Right ventricle myocardium inferior (tissue), 1 donor: Measurements from ENCODE around the gene ETF1. TPM values are rescaled to one million over a fixed set of nuclear protein-coding genes. Genes with fewer than 3 reads are reported as not detected.

Experiments used
- ATAC-seq: fragments of 200-7000 bp; cut with Tn5 transposase; one replicate; pipeline ENCODE4 v1.9.1; 2020; ENCODE audit warnings: mild to moderate bottlenecking, moderate library complexity
- DNase-seq: peaks from one replicate; pipeline ENCODE4 v3.0.0; 2021; ENCODE audit errors: missing footprints
- intact Hi-C: fragments of 100-400 bp; cut with DNase I; formaldehyde crosslinking; loops from one replicate; pipeline ENCODE4 v1.11.0; 2022
- long read RNA-seq: library from polyadenylated mRNA; unstranded; transcript quantifications from one replicate; pipeline ENCODE4 v2.0.0, GENCODE V29; 2021
- total RNA-seq: library from RNA; stranded (reverse); fragmentation: NEBNext Ultra II Directional; extraction: Animal tissue kit (Norgen Biotek cat#: 25700); gene quantifications from one replicate; pipeline ENCODE4 v1.2.1, GENCODE V29; 2021
- donor health status: DM: no; HTN: yes; CAD: no; lungs with severe emphysema.

The ETF1 gene
- 90.6 TPM for total RNA-seq
- long read RNA-seq, transcript ETF1-201 (11 exons, 3,742 nt): major isoform, 26 of 28 reads
- long read RNA-seq, partial matches to known transcripts: 2 of 28 reads
- long read RNA-seq, other reads (novel, unspliced or antisense): 0 of 28 reads

- peak; percentile 96 for ATAC-seq
Measured at GRCh38 chr5:138542956-138543729, at the start of gene ETF1. Gene ETF1, minus strand, starts transcription at chr5:138543236. Its CDS starts 318 bp downstream, at chr5:138542918.

GRCh38 chr5:138588013-138588788, 45.2 kb upstream of the ETF1 start:
- DNase-seq (no peak), ATAC-seq (no peak)
- intact Hi-C loops: no loop called here

More at GRCh38 chr5:138542956-138543729, at the start of gene ETF1:
- intact Hi-C loops: loop anchor here (1.0 to 2.0 kb wide), 2 partner anchors 38 to 79 kb away; no protein-coding TSS in a partner anchor
- DNase-seq: peak; percentile 100

- ATAC-seq (no peak), DNase-seq (no peak)
- intact Hi-C loops: no loop called here
Measured at GRCh38 chr5:138585157-138585556, 42.1 kb upstream of the ETF1 start.

DNA sequence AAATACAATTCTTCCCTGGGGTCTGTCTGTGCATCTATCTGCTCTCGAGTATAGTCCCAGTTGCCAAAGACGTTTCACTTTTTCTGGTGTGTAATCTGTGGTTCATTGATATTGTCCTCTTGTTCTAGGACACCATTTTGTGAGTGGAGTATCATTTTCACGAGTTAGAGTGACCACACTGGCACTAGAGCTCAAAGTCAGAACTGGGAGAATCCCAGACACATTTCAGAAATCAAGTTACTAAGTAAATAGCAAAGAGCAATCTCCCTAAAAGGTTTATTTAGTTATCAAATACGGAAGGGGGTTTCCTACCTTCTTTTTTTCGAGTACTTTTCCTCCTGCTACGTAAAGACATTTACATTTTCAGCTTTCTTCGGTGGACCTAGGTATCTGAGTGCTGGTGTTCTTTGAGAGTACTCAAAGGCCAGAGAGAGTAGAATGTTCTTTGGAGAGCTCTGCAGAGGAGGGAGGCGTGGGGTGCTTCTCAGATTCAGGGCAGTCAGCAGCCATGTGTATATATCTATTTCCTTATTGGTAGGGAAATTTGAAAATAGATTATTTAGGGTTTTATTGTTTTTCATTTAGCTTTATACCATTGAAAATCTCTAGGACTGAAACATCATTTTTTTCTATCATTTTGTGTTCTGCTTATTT, 41.1 kb upstream of the ETF1 start:
- DNase-seq (no peak), ATAC-seq (no peak)
- intact Hi-C loops: no loop called here

DNA sequence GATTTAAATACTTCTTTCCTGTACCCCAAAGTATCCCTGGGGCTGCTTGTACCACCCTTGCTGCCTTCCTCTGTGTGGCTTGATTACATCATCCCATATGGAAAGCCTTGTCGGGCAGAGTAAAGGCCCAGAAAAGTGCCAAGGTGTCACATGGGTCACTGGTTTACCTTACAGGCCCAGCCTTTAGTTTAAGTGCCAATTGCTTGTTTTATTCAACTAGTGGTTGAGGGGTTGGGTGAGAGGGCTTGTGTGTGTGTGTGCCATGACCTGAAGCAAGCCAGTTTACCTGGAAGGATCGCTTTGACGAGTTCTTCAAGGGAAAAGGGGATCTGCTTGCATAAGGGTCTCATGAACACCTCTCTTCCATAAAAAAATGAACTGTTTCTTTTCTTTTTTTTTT, 39.9 kb upstream of the ETF1 start:
- DNase-seq (no peak), ATAC-seq (no peak)
- intact Hi-C loops: no loop called here

DNA sequence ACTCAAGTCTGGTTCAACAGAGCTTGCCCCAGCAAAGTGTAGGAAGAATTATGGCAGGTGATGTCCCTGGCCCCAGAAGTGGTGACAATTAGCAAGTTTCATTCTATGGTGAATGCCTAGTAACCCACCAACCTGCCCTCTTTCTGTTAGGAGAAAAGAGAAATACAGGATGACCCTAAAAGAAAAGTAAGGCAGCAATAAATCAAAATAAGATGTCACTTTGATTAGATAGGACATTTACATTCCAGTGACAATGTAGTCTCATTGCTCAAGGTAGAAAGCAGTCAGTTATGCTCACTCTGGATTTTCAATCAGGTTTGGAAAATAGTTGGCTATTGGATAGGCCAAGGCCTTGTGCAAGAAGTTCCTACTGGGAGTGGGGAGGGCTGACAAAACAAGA, 37.7 kb upstream of the ETF1 start:
- intact Hi-C loops: no loop called here
- ATAC-seq (no peak), DNase-seq (no peak)

DNA sequence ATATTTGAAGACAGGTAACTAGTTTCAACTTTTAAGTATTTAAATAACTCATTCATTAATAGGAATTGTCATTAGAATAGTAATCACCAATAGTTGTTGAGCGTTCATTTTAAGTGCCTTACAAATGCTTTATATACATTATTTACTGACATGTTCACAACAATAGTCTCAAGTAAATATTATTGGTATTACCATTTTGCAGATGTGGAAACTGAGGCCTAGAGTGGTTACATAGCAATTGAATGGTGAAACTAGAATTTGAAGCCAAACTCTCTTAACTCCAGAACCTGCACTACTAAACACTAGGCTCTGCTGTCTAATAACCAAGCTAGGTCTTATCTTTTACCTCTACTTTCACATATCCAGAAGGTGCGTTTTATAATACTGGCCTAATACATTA, 37.0 kb upstream of the ETF1 start:
- intact Hi-C loops: no loop called here
- DNase-seq (no peak), ATAC-seq (no peak)

- no peak for ATAC-seq
- no peak for DNase-seq
- intact Hi-C loops: loop anchor here (2.0 to 5.0 kb wide), 2 partner anchors 683 to 763 kb away; partner anchors contain the start of gene PAIP2
Measured at GRCh38 chr5:138579517-138579863, 36.5 kb upstream of the ETF1 start.

- DNase-seq (no peak), ATAC-seq (no peak)
- intact Hi-C loops: loop anchor here (5.0 kb wide), 1 partner anchor 765 kb away; the partner anchor contains the start of gene PAIP2
Measured at GRCh38 chr5:138577452-138577851, 34.4 kb upstream of the ETF1 start.

- intact Hi-C loops: loop anchor here (2.0 to 5.0 kb wide), 2 partner anchors 179 to 767 kb away; partner anchors contain the start of gene PAIP2
- ATAC-seq (peak; percentile 98), DNase-seq (peak; percentile 98)
Measured at GRCh38 chr5:138575194-138576015, 32.4 kb upstream of the ETF1 start, which contains the start of gene HSPA9. Gene HSPA9, minus strand, starts transcription at chr5:138575401. Its CDS starts 83 bp downstream, at chr5:138575318.

DNA sequence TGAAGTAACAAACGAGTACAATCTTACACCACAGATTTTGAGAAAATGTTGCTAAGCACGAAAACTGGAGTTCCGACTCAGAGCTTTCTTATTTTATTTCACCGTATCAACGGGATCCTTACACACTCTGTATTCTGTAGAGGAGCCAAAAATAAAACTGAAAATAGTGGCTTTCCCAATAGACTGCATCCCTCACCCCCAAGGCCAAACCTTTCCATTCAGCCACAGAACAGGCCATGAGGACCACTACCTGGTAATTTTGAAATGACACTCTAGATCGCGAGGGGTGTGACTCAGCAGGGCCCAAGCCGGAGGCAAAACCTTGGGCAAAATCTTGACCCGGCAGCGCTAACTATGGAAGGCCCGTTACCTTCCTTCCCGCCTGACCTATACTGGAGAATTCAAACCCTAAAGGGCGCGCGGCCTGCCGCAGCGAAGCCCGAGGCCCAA, 31.7 kb upstream of the ETF1 start:
- ATAC-seq: peak; percentile 7
- intact Hi-C loops: loop anchor here (2.0 to 5.0 kb wide), 2 partner anchors 180 to 768 kb away; partner anchors contain the start of gene PAIP2
- no peak for DNase-seq

DNA sequence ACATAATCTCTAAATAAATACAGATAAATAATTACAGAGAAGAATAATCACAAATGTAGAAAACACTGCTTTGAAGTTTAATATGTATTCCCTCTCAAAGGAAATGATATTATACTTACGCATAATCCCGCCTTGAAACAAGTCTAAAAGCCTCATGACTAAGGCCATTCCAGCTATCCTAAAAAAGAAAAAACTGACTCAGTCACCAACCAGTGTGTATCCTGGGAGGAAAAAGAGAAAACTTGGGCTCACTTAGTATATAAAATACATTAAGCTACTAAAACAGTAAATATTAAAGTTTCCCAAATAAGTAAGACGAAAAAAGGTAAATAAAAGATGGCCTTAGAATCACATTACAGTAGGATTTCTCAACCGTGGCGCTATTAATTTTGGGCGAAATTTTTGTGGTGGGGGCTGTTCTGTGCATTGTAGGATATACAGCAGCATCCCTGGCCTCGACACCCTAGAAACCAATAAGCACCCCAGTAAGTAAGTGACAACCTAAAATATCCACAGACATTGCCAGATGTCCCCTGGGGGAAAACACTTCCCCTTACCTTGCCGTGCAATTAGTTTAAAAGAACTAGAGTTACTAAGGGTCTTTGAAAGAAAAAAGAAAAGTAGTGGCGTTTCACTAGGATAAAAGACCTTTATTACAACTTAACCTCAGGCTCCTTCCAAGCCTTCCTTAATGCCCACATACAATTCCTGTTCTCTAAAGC, 31.1 kb upstream of the ETF1 start:
- DNase-seq: no peak
- intact Hi-C loops: loop anchor here (2.0 kb wide), 1 partner anchor 181 kb away; no protein-coding TSS in a partner anchor
- ATAC-seq: no peak

- intact Hi-C loops: no loop called here
- ATAC-seq (no peak), DNase-seq (no peak)
Measured at GRCh38 chr5:138573223-138573622, 30.2 kb upstream of the ETF1 start.

DNA sequence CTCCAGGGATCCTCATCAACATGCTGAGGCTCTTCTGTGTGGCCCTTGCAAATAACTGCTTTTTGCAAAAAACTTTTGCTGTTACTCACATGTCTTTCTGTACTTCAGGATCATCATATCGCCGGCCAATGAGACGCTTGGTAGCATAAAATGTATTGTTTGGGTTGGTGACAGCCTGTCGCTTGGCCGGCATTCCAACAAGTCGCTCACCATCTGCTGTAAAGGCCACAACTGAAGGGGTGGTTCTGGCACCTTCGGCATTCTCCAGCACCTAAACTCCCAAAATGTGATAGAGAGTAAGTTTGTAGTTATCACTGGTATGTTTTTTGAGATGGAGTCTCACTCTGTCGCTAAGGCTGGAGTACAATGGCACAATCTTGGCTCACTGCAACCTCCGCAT, 27.8 kb upstream of the ETF1 start:
- ATAC-seq (no peak), DNase-seq (no peak)
- intact Hi-C loops: no loop called here

DNA sequence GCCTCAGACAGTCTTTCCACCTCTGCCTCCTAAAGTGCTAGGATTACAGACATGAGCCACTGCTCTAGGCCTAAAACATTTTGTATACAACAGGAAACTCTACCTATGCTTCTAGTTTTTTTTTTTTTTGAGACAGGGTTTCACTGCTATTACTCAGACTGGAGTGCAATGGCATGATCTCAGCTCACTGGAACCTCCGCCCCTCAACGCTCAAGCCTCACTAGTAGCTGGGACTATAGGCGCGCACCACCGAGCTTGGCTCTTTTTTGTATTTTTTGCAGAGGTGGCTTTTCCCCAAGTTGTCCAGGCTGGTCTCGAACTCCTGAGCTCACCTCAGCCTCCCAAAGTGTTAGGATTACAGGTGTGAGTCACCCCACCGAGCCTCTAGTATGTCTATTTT, 26.7 kb upstream of the ETF1 start:
- intact Hi-C loops: no loop called here
- no peak for ATAC-seq
- no peak for DNase-seq

- DNase-seq: no peak
- intact Hi-C loops: no loop called here
- no peak for ATAC-seq
Measured at GRCh38 chr5:138568061-138568824, 25.2 kb upstream of the ETF1 start.

DNA sequence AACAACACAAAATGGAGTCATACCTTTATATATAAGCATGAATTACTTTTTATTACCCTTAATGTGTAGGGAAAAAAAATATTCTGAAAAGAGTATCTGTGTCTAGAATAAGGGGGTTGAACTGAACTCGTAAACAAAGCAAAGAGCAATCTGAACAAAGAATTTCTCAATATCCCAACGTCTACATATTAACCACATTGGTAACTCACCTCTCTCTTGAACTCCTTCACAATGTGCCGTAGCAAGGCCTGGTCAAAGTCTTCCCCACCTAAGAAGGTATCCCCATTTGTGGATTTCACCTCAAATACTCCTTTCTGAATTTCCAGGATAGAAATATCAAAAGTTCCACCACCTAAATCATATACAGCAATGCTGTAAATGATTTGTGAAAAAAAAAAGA, 23.8 kb upstream of the ETF1 start:
- intact Hi-C loops: no loop called here
- DNase-seq (no peak), ATAC-seq (no peak)
